GM21381 (cell line): ENCODE data around the gene UFSP1.

ENCODE experiments used
- ATAC-seq: cut with Tn5 transposase; IDR thresholded peaks from one replicate; pipeline ENCODE4 v1.9.1; 2021; ENCODE audit warnings: mild to moderate bottlenecking, moderate library complexity; ENCODE audit not compliant: unreplicated experiment

The UFSP1 gene

GRCh38 chr7:100895956-100896731 lies 6.6 kb upstream of the UFSP1 start:
- no peak for ATAC-seq

- ATAC-seq, result no peak
Observed at GRCh38 chr7:100895701-100895955, 6.1 kb upstream of the UFSP1 start, which contains the start of gene ACHE. Gene ACHE, minus strand, starts transcription at chr7:100895888. Its CDS starts 1,656 bp downstream, at chr7:100894232.

- ATAC-seq, result no peak
Observed at GRCh38 chr7:100894860-100895700, 5.6 kb upstream of the UFSP1 start.

- no peak for ATAC-seq
Observed at GRCh38 chr7:100893910-100894721, 4.6 kb upstream of the UFSP1 start.

- ATAC-seq, result no peak
Observed at GRCh38 chr7:100893318-100893895, 3.9 kb upstream of the UFSP1 start.

- no peak for ATAC-seq
Observed at GRCh38 chr7:100892364-100893317, 3.1 kb upstream of the UFSP1 start.

GRCh38 chr7:100891568-100892247 lies 2.2 kb upstream of the UFSP1 start:
- no peak for ATAC-seq

GRCh38 chr7:100890653-100891567 lies 1.4 kb upstream of the UFSP1 start:
- ATAC-seq, result no peak

- no peak for ATAC-seq
Observed at GRCh38 chr7:100888291-100888987, 1.1 kb downstream of the UFSP1 start.

GRCh38 chr7:100887516-100888290 lies 1.8 kb downstream of the UFSP1 start:
- ATAC-seq, result no peak

GRCh38 chr7:100886936-100887515 lies 2.5 kb downstream of the UFSP1 start:
- no peak for ATAC-seq

- no peak for ATAC-seq
Observed at GRCh38 chr7:100886142-100886935, 3.2 kb downstream of the UFSP1 start.

- no peak for ATAC-seq
Observed at GRCh38 chr7:100885440-100886141, 3.9 kb downstream of the UFSP1 start.

GRCh38 chr7:100884736-100885439 lies 4.6 kb downstream of the UFSP1 start:
- ATAC-seq, result no peak
